GM12878 (cell line): Measurements from ENCODE around the gene LTB4R. TPM values are rescaled to one million over a fixed set of nuclear protein-coding genes. Genes with fewer than 3 reads are reported as not detected.

Experiments used
- ATAC-seq: fragments of 200-7000 bp; cut with Tn5 transposase; 3 replicates; pipeline ENCODE4 v1.9.1; 2020; ENCODE audit warnings: mild to moderate bottlenecking, moderate library complexity
- BruUV-seq: library from RNA; stranded (reverse); fragments of 400-500 nt; replicated peaks from 2 replicates; lab custom pipeline; 2021; lab: Mats Ljungman, UMichigan
- CTCF ChIA-PET: fragments of 300-600 bp; sonication (Branson Sonifier 250); formaldehyde crosslinking; extraction: SDS; loops from one replicate; lab custom pipeline; 2021; ENCODE audit warnings: inconsistent platforms; lab: Yijun Ruan, JAX
- POLR2A ChIA-PET: fragments of 350-600 bp; formaldehyde crosslinking; extraction: SDS; loops from one replicate; lab custom pipeline; 2021; ENCODE audit warnings: inconsistent platforms; lab: Charles Lee
- RAD21 ChIA-PET: fragments of 300-600 bp; sonication (Branson Sonifier 250); formaldehyde crosslinking; loops from one replicate; lab custom pipeline; 2023; ENCODE audit warnings: antibody characterized with exemption; ENCODE audit not compliant: unreplicated experiment; lab: Charles Lee
- SMC1A ChIA-PET: fragments of 300-600 bp; sonication (Branson Sonifier 250); formaldehyde crosslinking; loops from one replicate; lab custom pipeline; 2023; ENCODE audit not compliant: unreplicated experiment, uncharacterized antibody; lab: Charles Lee
- DNase-seq: peaks from one replicate; pipeline ENCODE4 v3.0.0-alpha.2; 2011; ENCODE audit warnings: low read depth, low spot score
- FAIRE-seq: peaks from 3 replicates; lab custom pipeline; 2011; peaks lifted over from hg19 to GRCh38; lab: Jason Lieb, UNC
- H2AFZ ChIP-seq: 2 replicates; pipeline ENCODE4 v1.6.0; 2011; ENCODE audit warnings: low read depth, low read length, control low read depth; ENCODE audit not compliant: control insufficient read depth
- H3K27ac ChIP-seq: 2 replicates; pipeline ENCODE4 v1.5.1; 2011; ENCODE audit warnings: control low read depth; ENCODE audit not compliant: control insufficient read depth, insufficient read depth
- H3K27me3 ChIP-seq, 2 experiments: replicated peaks in 1 of 2; 2 replicates each; pipeline versions ENCODE4 v1.6.0 to v1.6.1; 2011; ENCODE audit warnings: low read length in 1 of 2; ENCODE audit not compliant: control insufficient read depth in 2 of 2, insufficient read depth in 2 of 2
- H3K36me3 ChIP-seq, 2 experiments: 2 replicates each; pipeline ENCODE4 v1.5.1; 2011; ENCODE audit warnings: low read length in 1 of 2; ENCODE audit not compliant: control insufficient read depth in 2 of 2, insufficient read depth in 2 of 2
- H3K4me1 ChIP-seq: 2 replicates; pipeline ENCODE4 v1.6.1; 2011; ENCODE audit warnings: mild to moderate bottlenecking, low read length, moderate library complexity, mixed read lengths; ENCODE audit not compliant: control insufficient read depth, insufficient read depth
- H3K4me2 ChIP-seq: 2 replicates; pipeline ENCODE4 v1.6.0; 2011; ENCODE audit warnings: control low read depth; ENCODE audit not compliant: control insufficient read depth, insufficient read depth
- H3K4me3 ChIP-seq: fragments of 200-600 bp; sonication (generic); 2 replicates; pipeline ENCODE4 v1.5.1; 2016
- H3K79me2 ChIP-seq: 2 replicates; pipeline ENCODE4 v1.6.0; 2011; ENCODE audit warnings: low read length; ENCODE audit not compliant: control insufficient read depth, insufficient read depth
- H3K9ac ChIP-seq: 2 replicates; pipeline ENCODE4 v1.8.0; 2011; ENCODE audit warnings: low read length, control low read depth, mixed read lengths; ENCODE audit not compliant: control insufficient read depth, insufficient read depth
- H3K9me3 ChIP-seq: replicated peaks from 3 replicates; pipeline ENCODE4 v1.5.1; 2011; ENCODE audit warnings: mild to moderate bottlenecking, low read length; ENCODE audit not compliant: control insufficient read depth, insufficient read depth
- H4K20me1 ChIP-seq: 2 replicates; pipeline ENCODE4 v1.6.0; 2011; ENCODE audit not compliant: control insufficient read depth, insufficient read depth
- ASH2L ChIP-seq: fragments of 300-600, 200-600 bp; sonication (generic); IDR thresholded peaks from 2 replicates; pipeline ENCODE4 v1.6.1; 2017; ENCODE audit warnings: low read depth, mild to moderate bottlenecking, borderline replicate concordance
- BMI1 ChIP-seq: fragments of 450-650 bp; IDR thresholded peaks from 2 replicates; pipeline ENCODE4 v1.6.1; 2016; ENCODE audit warnings: mild to moderate bottlenecking, moderate library complexity, borderline replicate concordance
- CBX5 ChIP-seq: sonication (generic); IDR thresholded peaks from 2 replicates; pipeline ENCODE4 v1.6.1; 2016; ENCODE audit warnings: low read depth, moderate library complexity, mild to moderate bottlenecking, inconsistent platforms
- E2F8 ChIP-seq: fragments of 450-650 bp; IDR thresholded peaks from 2 replicates; pipeline ENCODE4 v1.6.1; 2018; ENCODE audit warnings: mild to moderate bottlenecking, low read depth, moderate library complexity; ENCODE audit not compliant: partially characterized antibody
- GABPA ChIP-seq: IDR thresholded peaks from 2 replicates; pipeline ENCODE4 v1.6.1; 2014; ENCODE audit warnings: antibody characterized with exemption, low read depth, mild to moderate bottlenecking, inconsistent platforms
- GATAD2B ChIP-seq: fragments of 450-650 bp; conservative IDR thresholded peaks from 2 replicates; pipeline ENCODE4 v1.6.1; 2017; ENCODE audit warnings: low read depth, mild to moderate bottlenecking, moderate library complexity
- HDGF ChIP-seq: fragments of 450-650 bp; IDR thresholded peaks from 2 replicates; pipeline ENCODE4 v1.6.1; 2016; ENCODE audit warnings: antibody characterized with exemption
- IKZF1 ChIP-seq: fragments of 450-650 bp; conservative IDR thresholded peaks from 2 replicates; pipeline ENCODE4 v1.6.1; 2017; ENCODE audit warnings: antibody characterized with exemption, mild to moderate bottlenecking
- IKZF2 ChIP-seq, 2 experiments: fragments of 450-650 bp; IDR thresholded peaks; 2 replicates each; pipeline ENCODE4 v1.6.1; 2017; ENCODE audit warnings: mild to moderate bottlenecking in 2 of 2, moderate library complexity in 2 of 2
- KDM1A ChIP-seq: fragments of 200-600 bp; sonication (generic); IDR thresholded peaks from 2 replicates; pipeline ENCODE4 v1.6.1; 2016; ENCODE audit warnings: borderline replicate concordance
- MEF2A ChIP-seq: IDR thresholded peaks from 2 replicates; pipeline ENCODE4 v1.6.1; 2011; ENCODE audit warnings: low read depth, mild to moderate bottlenecking, low read length, moderate library complexity; ENCODE audit not compliant: insufficient read depth
- NFIC ChIP-seq: IDR thresholded peaks from 2 replicates; pipeline ENCODE4 v1.6.1; 2012; ENCODE audit warnings: low read depth, mild to moderate bottlenecking, inconsistent platforms, low read length, moderate library complexity
- RELB ChIP-seq: fragments of 450-650 bp; IDR thresholded peaks from 2 replicates; pipeline ENCODE4 v1.6.1; 2017; ENCODE audit warnings: low read depth, mild to moderate bottlenecking, moderate library complexity
- TARDBP ChIP-seq: IDR thresholded peaks from 2 replicates; pipeline ENCODE4 v1.6.1; 2016; ENCODE audit warnings: borderline replicate concordance
- ZBTB33 ChIP-seq: fragments of 450-650 bp; IDR thresholded peaks from 2 replicates; pipeline ENCODE4 v1.6.1; 2017; ENCODE audit warnings: mild to moderate bottlenecking
- ZNF24 ChIP-seq: fragments of 450-650 bp; IDR thresholded peaks from 2 replicates; pipeline ENCODE4 v1.6.1; 2017; ENCODE audit warnings: antibody characterized with exemption, mild to moderate bottlenecking
- WGBS: methylation state at CpG from one replicate; pipeline ENCODE4 v1.1.6; 2016; ENCODE audit warnings: low lambda C conversion rate; ENCODE audit not compliant: insufficient replicate concordance, insufficient coverage; ENCODE audit errors: missing lambda C conversion rate; 5-methylcytosine and 5-hydroxymethylcytosine counted together
- in situ Hi-C: fragments of 300-500 bp; cut with MboI; formaldehyde crosslinking; loops from 9 replicates; pipeline ENCODE4 v1.14.3; 2018; ENCODE audit warnings: mixed read lengths
- intact Hi-C: fragments of 100-400 bp; cut with micrococcal nuclease; formaldehyde crosslinking; loops from one replicate; pipeline ENCODE4 v1.14.2; 2022; ENCODE audit not compliant: unreplicated experiment
- polyA plus RNA-seq, 11 experiments: library from polyadenylated mRNA; depleted of rRNA in 4 of 11; unstranded in 6 of 11; stranded (reverse) in 5 of 11; fragments of >200 nt; fragmentation: Nextera tagmentation in 4 of 11; fragmentation: Illumina TruSeq in 1 of 11; extraction: Ambion mirVana in 4 of 11; extraction: Trizol in 1 of 11; gene quantifications; 1 replicate in 1 of 11; 2 replicates in 10 of 11; pipeline versions ENCODE4 v1.2.1 to v1.2.3, GENCODE V29; 2011 to 2016; ENCODE audit warnings: inconsistent platforms in 2 of 11, missing spikeins in 2 of 11, low read depth in 1 of 11
- total RNA-seq, 4 experiments: library from RNA; depleted of rRNA in 3 of 4; stranded (reverse); fragments of >200 nt in 3 of 4; fragmentation: Illumina TruSeq in 1 of 4; extraction: Trizol in 1 of 4; gene quantifications; 2 replicates each; pipeline versions ENCODE4 v1.2.1 to v1.2.3, GENCODE V29; 2013 to 2021

Gene LTB4R
- total and polyA plus RNA-seq, 10 of the 15 experiments (the other 5 are each of a cell fraction or from before 2014, with no cell fraction given): 1.2 to 14.0 (median 4.0) TPM

- RAD21 ChIA-PET: interaction anchor here (0.7 to 7.8 kb wide), 21 partner anchors 11 to 238 kb away, joined by 3 to 231 read pairs (median 7); partner anchors contain the start of genes CHMP4A, CIDEB, DCAF11 and IPO4
- no TSS peak for BruUV-seq
- peaks cover 5 to 26% of the 10 kb centered on the region in 2 experiments for H3K36me3 ChIP-seq
- FAIRE-seq (peak; percentile 84), DNase-seq (peak; percentile 82), ATAC-seq (peak; percentile 80)
- POLR2A ChIA-PET: interaction anchor here (0.6 to 9.0 kb wide), 13 partner anchors 9 to 238 kb away, joined by 3 to 118 read pairs (median 4); partner anchors contain the start of genes CIDEB, MDP1, RABGGTA and TINF2
- peak overlapping the region; percentile 56 for H3K4me2 ChIP-seq
- H3K27ac ChIP-seq: peak overlapping the region; percentile 69
- SMC1A ChIA-PET: interaction anchor here (0.7 to 10.1 kb wide), 23 partner anchors 9 to 238 kb away, joined by 3 to 201 read pairs (median 6); partner anchors contain the start of genes CHMP4A, CIDEB, DCAF11 and IRF9
- H3K27me3 ChIP-seq: no peaks in the 10 kb centered on the region
- H3K9ac ChIP-seq: peak overlapping the region; percentile 58
- in situ Hi-C loops (loop anchor here (5.0 kb wide), 1 partner anchor 54 kb away; the partner anchor contains the start of gene TINF2), intact Hi-C loops (loop anchor here (1.0 to 5.0 kb wide), 8 partner anchors 17 to 282 kb away; partner anchors contain the start of genes IPO4, MDP1, PCK2 and PSME2)
- peak overlapping the region; percentile 3; the same call in 1 of the 2 replicates for H3K4me3 ChIP-seq
- H2AFZ ChIP-seq: peak overlapping the region; percentile 56
- H3K4me1 ChIP-seq: peaks cover 25% of the 10 kb centered on the region
- H3K9me3 ChIP-seq: no peaks in the 10 kb centered on the region
- 50% methylated on average over 12 of the region's 12 CpGs for WGBS
- no peaks in the 10 kb centered on the region for H4K20me1 ChIP-seq
- peaks cover 23% of the 10 kb centered on the region for H3K79me2 ChIP-seq
- CTCF ChIA-PET: interaction anchor here (0.6 to 13.4 kb wide), 29 partner anchors 12 to 691 kb away, joined by 3 to 368 read pairs (median 6); partner anchors contain the start of genes CHMP4A, CIDEB, DCAF11 and IPO4
- TF ChIP-seq KDM1A (no peak), E2F8 (no peak), ZBTB33 (no peak), HDGF (peak; percentile 40; the same call in 1 of the 2 replicates), IKZF1 (peak; percentile 83), ASH2L (no peak), RELB (peak; percentile 64), GATAD2B (peak; percentile 70; the same call in 1 of the 2 replicates), BMI1 (no peak), IKZF2 (IDR thresholded peaks at IDR 0.05) (peak; percentile 80 to 83; a peak in 3 of 4 replicates), CBX5 (no peak), ZNF24 (no peak), MEF2A (no peak), TARDBP (no peak; the same call in 1 of the 2 replicates), NFIC (no peak), GABPA (no peak)
These were observed 14.8 kb upstream of the LTB4R start for GRCh38 chr14:24296341-24297157.
